Endothelial cell of umbilical vein (primary cell): Measurements from ENCODE around the gene PCDH9. TPM values are rescaled to one million over a fixed set of nuclear protein-coding genes. Genes with fewer than 3 reads are reported as not detected.

ENCODE experiments used
- BruUV-seq: library from RNA; stranded (reverse); fragments of 400-500 nt; replicated peaks from 2 replicates; lab custom pipeline; 2021; lab: Mats Ljungman, UMichigan
- CTCF ChIA-PET: fragments of 300-600, 350-600 bp; sonication (Branson Sonifier 250); formaldehyde crosslinking; loops from one replicate; lab custom pipeline; 2021; ENCODE audit warnings: antibody characterized with exemption, inconsistent platforms; lab: Charles Lee
- POLR2A ChIA-PET: fragments of 300-600, 350-600 bp; sonication (Branson Sonifier 250); formaldehyde crosslinking; loops from one replicate; lab custom pipeline; 2021; ENCODE audit warnings: antibody characterized with exemption, inconsistent platforms; lab: Charles Lee
- DNase-seq: peaks from one replicate; pipeline ENCODE4 v3.0.0-alpha.2; 2011; ENCODE audit warnings: low read depth, low spot score
- FAIRE-seq: peaks from 2 replicates; lab custom pipeline; 2011; peaks lifted over from hg19 to GRCh38; lab: Jason Lieb, UNC
- H2AFZ ChIP-seq: 2 replicates; pipeline ENCODE4 v1.6.0; 2012; ENCODE audit warnings: low read depth, low read length, control low read depth, inconsistent platforms
- H3K27ac ChIP-seq: 2 replicates; pipeline ENCODE4 v1.5.1; 2011; ENCODE audit warnings: low read depth, mild to moderate bottlenecking, control low read depth, low read length, moderate library complexity; ENCODE audit not compliant: insufficient read depth
- H3K27me3 ChIP-seq, 2 experiments: 2 replicates each; pipeline versions ENCODE4 v1.6.0 to v1.6.1; 2011; ENCODE audit warnings: low read length in 2 of 2, mixed read lengths in 1 of 2; ENCODE audit not compliant: control insufficient read depth in 2 of 2, insufficient read depth in 2 of 2
- H3K36me3 ChIP-seq, 2 experiments: 2 replicates in 1 of 2; 3 replicates in 1 of 2; pipeline ENCODE4 v1.5.1; 2011; ENCODE audit warnings: low read length in 2 of 2, mild to moderate bottlenecking in 1 of 2, moderate library complexity in 1 of 2; ENCODE audit not compliant: control insufficient read depth in 2 of 2, insufficient read depth in 2 of 2; ENCODE audit errors: extremely low read depth in 1 of 2
- H3K4me1 ChIP-seq: 3 replicates; pipeline ENCODE4 v1.5.1; 2011; ENCODE audit warnings: mild to moderate bottlenecking, low read length; ENCODE audit not compliant: control insufficient read depth, insufficient read depth; ENCODE audit errors: extremely low read depth
- H3K4me2 ChIP-seq: 2 replicates; pipeline ENCODE4 v1.6.1; 2011; ENCODE audit warnings: low read length, control low read depth, mixed read lengths; ENCODE audit not compliant: insufficient read depth
- H3K4me3 ChIP-seq, 3 experiments: fragments of 200-600 bp in 1 of 3; sonication (generic), shearing (Covaris generic) in 1 of 3; replicated peaks in 1 of 3; 2 replicates each; pipeline ENCODE4 v1.5.1; 2011 to 2016; ENCODE audit warnings: control low read depth in 3 of 3, low read length in 3 of 3, mild to moderate bottlenecking in 2 of 3, inconsistent platforms in 1 of 3, low read depth in 1 of 3, moderate library complexity in 1 of 3; ENCODE audit not compliant: insufficient read depth in 1 of 3
- H3K79me2 ChIP-seq: 2 replicates; pipeline ENCODE4 v1.6.0; 2012; ENCODE audit warnings: low read length, inconsistent platforms; ENCODE audit not compliant: control insufficient read depth, insufficient read depth
- H3K9ac ChIP-seq: replicated peaks from 2 replicates; pipeline ENCODE3; 2011; ENCODE audit warnings: low read length, control low read depth; ENCODE audit not compliant: insufficient read depth; ENCODE audit errors: extremely low read depth
- H3K9me1 ChIP-seq: replicated peaks from 3 replicates; pipeline ENCODE4 v1.6.0; 2011; ENCODE audit warnings: mild to moderate bottlenecking, low read length; ENCODE audit not compliant: control insufficient read depth, insufficient read depth; ENCODE audit errors: extremely low read depth
- H3K9me3 ChIP-seq: replicated peaks from 2 replicates; pipeline ENCODE4 v1.5.1; 2012; ENCODE audit warnings: low read length, inconsistent platforms; ENCODE audit not compliant: control insufficient read depth, insufficient read depth
- H4K20me1 ChIP-seq: replicated peaks from 2 replicates; pipeline ENCODE3; 2011; ENCODE audit warnings: mild to moderate bottlenecking, low read length; ENCODE audit not compliant: control insufficient read depth, insufficient read depth; ENCODE audit errors: extremely low read depth
- EZH2 ChIP-seq: IDR thresholded peaks from 2 replicates; pipeline ENCODE4 v1.6.1; 2012; ENCODE audit warnings: borderline replicate concordance, low read depth, mild to moderate bottlenecking, moderate library complexity, low read length, inconsistent platforms; ENCODE audit not compliant: severe bottlenecking
- FOS ChIP-seq: IDR thresholded peaks from 2 replicates; pipeline ENCODE4 v1.6.1; 2011; ENCODE audit warnings: mild to moderate bottlenecking, low read length, moderate library complexity, borderline replicate concordance; ENCODE audit not compliant: insufficient read depth
- GATA2 ChIP-seq: IDR thresholded peaks from 2 replicates; pipeline ENCODE4 v1.7.0; 2011; ENCODE audit warnings: low read depth, mild to moderate bottlenecking, moderate library complexity, mixed read lengths, low read length; ENCODE audit not compliant: insufficient read length, insufficient read depth
- JUN ChIP-seq: IDR thresholded peaks from 2 replicates; pipeline ENCODE4 v1.6.1; 2011; ENCODE audit warnings: borderline replicate concordance, low read depth; ENCODE audit not compliant: insufficient read length, insufficient read depth
- MYC ChIP-seq: IDR thresholded peaks from one replicate; pipeline ENCODE4 v1.6.1; 2011; ENCODE audit warnings: mild to moderate bottlenecking, low read depth, low read length
- POLR2A ChIP-seq: IDR thresholded peaks from 2 replicates; pipeline ENCODE4 v1.6.1; 2012; ENCODE audit warnings: low read depth, mild to moderate bottlenecking, control low read depth, low read length
- POLR2AphosphoS5 ChIP-seq: IDR thresholded peaks from 2 replicates; pipeline ENCODE4 v1.6.1; 2012; ENCODE audit warnings: low read depth, mild to moderate bottlenecking, control low read depth, low read length, moderate library complexity; ENCODE audit not compliant: insufficient read depth
- dilution Hi-C: fragments of 300-500 bp; cut with MboI; formaldehyde crosslinking; loops from one replicate; pipeline ENCODE4 v1.15.0; 2019; ENCODE audit warnings: low sequenced_read_pairs; ENCODE audit not compliant: extremely low pct_ligation_motif_present
- intact Hi-C: fragments of 100-400 bp; cut with micrococcal nuclease; formaldehyde crosslinking; loops from one replicate; pipeline ENCODE4 v1.10.0; 2022
- polyA plus RNA-seq, 4 experiments: library from polyadenylated mRNA; depleted of rRNA in 3 of 4; stranded (reverse) in 3 of 4; unstranded in 1 of 4; fragments of >200 nt; gene quantifications; 2 replicates each; pipeline versions ENCODE4 v1.2.1 to v1.2.3, GENCODE V29; 2011 to 2012; ENCODE audit warnings: missing spikeins in 1 of 4
- total RNA-seq: library from RNA; stranded (reverse); gene quantifications from 2 replicates; pipeline ENCODE4 v1.2.3, GENCODE V29; 2021
- TF ChIP-seq, protein P1 (sequence below): IDR thresholded peaks from 2 replicates; pipeline ENCODE4 v1.6.1; 2011; ENCODE audit not compliant: insufficient read depth, insufficient read length
- TF ChIP-seq, protein P2 (sequence below), 2 donors: IDR thresholded peaks; 1 replicate in 1 of 2; 2 replicates in 1 of 2; pipeline ENCODE4 v1.5.1; 2011; ENCODE audit warnings: low read length in 2 of 2, mild to moderate bottlenecking in 2 of 2, moderate library complexity in 2 of 2, control low read depth in 1 of 2, inconsistent platforms in 1 of 2, low read depth in 1 of 2; ENCODE audit not compliant: insufficient read depth in 1 of 2; ENCODE audit errors: extremely low read depth in 1 of 2

PCDH9 gene
- total and polyA plus RNA-seq, 2 donors (not counting 3 experiments of a cell fraction or from before 2014, with no cell fraction given): 1.1 to 5.2 TPM

DNA sequence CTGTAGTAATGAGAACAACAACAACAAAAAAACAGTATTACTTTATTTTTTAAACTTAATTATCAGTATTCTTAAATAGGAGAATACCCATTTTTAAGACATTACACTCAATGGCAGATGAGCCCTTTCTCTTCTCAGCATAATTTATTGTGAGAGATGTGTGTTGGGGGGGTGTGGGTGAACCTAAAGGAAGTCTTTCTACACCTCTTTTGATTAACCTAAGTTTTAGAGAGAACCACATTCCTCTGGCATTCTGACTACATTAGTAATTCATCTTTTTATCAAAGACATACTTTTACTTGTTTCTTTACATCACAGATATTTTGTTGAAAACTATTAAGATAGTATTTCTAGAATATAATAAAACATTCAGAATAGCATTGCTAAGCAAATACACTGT lies 890.9 kb downstream of the PCDH9 start:
- intact Hi-C loops: no loop called here
- Histone ChIP-seq H3K27ac (no peak overlapping the region), H3K9ac (no peak overlapping the region), H4K20me1 (no peaks in the 10 kb centered on the region), H3K9me1 (no peaks in the 10 kb centered on the region), H3K4me1 (no peaks in the 10 kb centered on the region), H3K9me3 (no peaks in the 10 kb centered on the region), H3K4me2 (no peak overlapping the region), H2AFZ (no peak overlapping the region), H3K79me2 (no peaks in the 10 kb centered on the region), H3K4me3 (no peak overlapping the region), H3K27me3 (no peaks in the 10 kb centered on the region), H3K36me3 (no peaks in the 10 kb centered on the region)
- TF ChIP-seq EZH2 (no peak), JUN (no peak), GATA2 (no peak), POLR2AphosphoS5 (no peak), FOS (no peak), POLR2A (no peak), MYC (no peak)
- TF ChIP-seq, protein P1, sequence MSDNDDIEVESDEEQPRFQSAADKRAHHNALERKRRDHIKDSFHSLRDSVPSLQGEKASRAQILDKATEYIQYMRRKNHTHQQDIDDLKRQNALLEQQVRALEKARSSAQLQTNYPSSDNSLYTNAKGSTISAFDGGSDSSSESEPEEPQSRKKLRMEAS: no peak
- TF ChIP-seq, protein P2, sequence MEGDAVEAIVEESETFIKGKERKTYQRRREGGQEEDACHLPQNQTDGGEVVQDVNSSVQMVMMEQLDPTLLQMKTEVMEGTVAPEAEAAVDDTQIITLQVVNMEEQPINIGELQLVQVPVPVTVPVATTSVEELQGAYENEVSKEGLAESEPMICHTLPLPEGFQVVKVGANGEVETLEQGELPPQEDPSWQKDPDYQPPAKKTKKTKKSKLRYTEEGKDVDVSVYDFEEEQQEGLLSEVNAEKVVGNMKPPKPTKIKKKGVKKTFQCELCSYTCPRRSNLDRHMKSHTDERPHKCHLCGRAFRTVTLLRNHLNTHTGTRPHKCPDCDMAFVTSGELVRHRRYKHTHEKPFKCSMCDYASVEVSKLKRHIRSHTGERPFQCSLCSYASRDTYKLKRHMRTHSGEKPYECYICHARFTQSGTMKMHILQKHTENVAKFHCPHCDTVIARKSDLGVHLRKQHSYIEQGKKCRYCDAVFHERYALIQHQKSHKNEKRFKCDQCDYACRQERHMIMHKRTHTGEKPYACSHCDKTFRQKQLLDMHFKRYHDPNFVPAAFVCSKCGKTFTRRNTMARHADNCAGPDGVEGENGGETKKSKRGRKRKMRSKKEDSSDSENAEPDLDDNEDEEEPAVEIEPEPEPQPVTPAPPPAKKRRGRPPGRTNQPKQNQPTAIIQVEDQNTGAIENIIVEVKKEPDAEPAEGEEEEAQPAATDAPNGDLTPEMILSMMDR (IDR thresholded peaks at IDR 0.05; ENCODE audit: extremely low read depth in 1 of 2, insufficient read depth in 1 of 2, low read depth in 1 of 2, low read length in 2 of 2): no peak
- DNase-seq (no peak), FAIRE-seq (no peak)
- POLR2A ChIA-PET: no interaction called here
- dilution Hi-C loops: no loop called here
- BruUV-seq: no TSS peak
- CTCF ChIA-PET: no interaction called here
